GM23248 (cell line): ENCODE results near the gene COX19.
"Not testable (repeated sequence)": the region's sequence is repeated elsewhere in the genome, so short reads cannot be mapped to it uniquely, and the experiment has no call there.

Source experiments
- EZH2 ChIP-seq: fragments of 200-600 bp; sonication (generic); IDR thresholded peaks from 2 replicates; pipeline ENCODE4 v1.6.1; 2018; ENCODE audit warnings: antibody characterized with exemption, mild to moderate bottlenecking; ENCODE audit not compliant: insufficient read depth, poor library complexity, severe bottlenecking
- EZH2phosphoT487 ChIP-seq: fragments of 200-600 bp; sonication (generic); IDR thresholded peaks from 2 replicates; pipeline ENCODE4 v1.6.1; 2018; ENCODE audit warnings: antibody characterized with exemption, moderate library complexity, mild to moderate bottlenecking, low read depth; ENCODE audit not compliant: insufficient read depth

DNA sequence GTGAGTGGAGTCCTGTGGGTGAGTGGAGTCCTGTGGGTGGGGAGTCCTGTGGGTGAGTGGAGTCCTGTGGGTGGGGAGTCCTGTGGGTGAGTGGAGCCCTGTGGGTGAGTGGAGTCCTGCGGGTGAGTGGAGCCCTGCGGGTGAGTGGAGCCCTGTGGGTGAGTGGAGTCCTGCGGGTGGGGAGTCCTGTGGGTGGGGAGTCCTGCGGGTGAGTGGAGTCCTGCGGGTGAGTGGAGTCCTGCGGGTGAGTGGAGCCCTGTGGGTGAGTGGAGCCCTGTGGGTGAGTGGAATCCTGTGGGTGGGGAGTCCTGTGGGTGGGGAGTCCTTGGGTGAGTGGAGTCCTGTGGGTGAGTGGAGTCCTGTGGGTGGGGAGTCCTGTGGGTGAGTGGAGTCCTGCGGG lies 27.1 kb upstream of the COX19 start:
- not testable (repeated sequence) for TF ChIP-seq EZH2phosphoT487, EZH2
